ENCODE data around the gene COLEC12. TPM values are rescaled to one million over a fixed set of nuclear protein-coding genes. Genes with fewer than 3 reads are reported as not detected.

The COLEC12 gene
- total RNA-seq (under 1 TPM in 2 of 5 donors, not detected in 3; 0.07 to 0.32 TPM), total RNA-seq (0 to 4.0 (median 0) reads per million in 29 experiments)
- 0.11 TPM for total RNA-seq (2013)

- H3K4me1 Mint-ChIP-seq, result peaks cover 0 to 8% (median 6%) of the 10 kb centered on the region in 3 donors
- Histone ChIP-seq H3K27ac (ENCODE audit: low read length) (no peak within 1 kb of the TSS), H3K36me3 (ENCODE audit: control insufficient read depth in 2 of 2, extremely low read depth in 1 of 2, insufficient read depth in 1 of 2, low read length in 1 of 2) (no peaks in the 10 kb centered on the region), H3K4me1 (ENCODE audit: control insufficient read depth in 1 of 2, extremely low read depth in 1 of 2, insufficient read depth in 2 of 2, low read length in 2 of 2) (peaks cover 0 to 6% of the 10 kb centered on the region in 2 experiments), H3K9me3 (no peaks in the 10 kb centered on the region), H3K4me3 (ENCODE audit: control insufficient read depth in 1 of 2, extremely low read depth in 1 of 2, low read length in 1 of 2) (no peak within 1 kb of the TSS), H3K27me3 (replicated peaks in 1 of 2; ENCODE audit: control insufficient read depth in 2 of 2, extremely low read depth in 1 of 2, insufficient read depth in 2 of 2, low read length in 1 of 2) (peaks cover 13 to 35% of the 10 kb centered on the region in 2 experiments)
- ChIA-PET POLR2A (no interaction called here), CTCF (no interaction called here)
- no peaks in the 10 kb centered on the region for H3K36me3 Mint-ChIP-seq
- WGBS (ENCODE audit: insufficient coverage), result 2% methylated on average over 61 of the region's 75 CpGs
- H3K27ac Mint-ChIP-seq, result no peak within 1 kb of the TSS
- ATAC-seq (replicated peaks in 1 of 4) (no peak), DNase-seq (no peak)
- H3K4me3 Mint-ChIP-seq, result peak within 1 kb of the TSS in 1 of 3 donors; percentile 37
- H3K9me3 Mint-ChIP-seq, result no peaks in the 10 kb centered on the region
- peaks cover 25 to 43% of the 10 kb centered on the region in 2 donors for H3K27me3 Mint-ChIP-seq
Measured at GRCh38 chr18:500632-501405, at the start of gene COLEC12. Gene COLEC12, minus strand, starts transcription at chr18:500701. Its CDS starts 187 bp downstream, at chr18:500514.

GRCh38 chr18:549967-550366 is 49.5 kb upstream of the COLEC12 start:
- ATAC-seq (replicated peaks in 1 of 4), result no peak
- H3K9me3 Mint-ChIP-seq, result no peaks in the 10 kb centered on the region
- no peaks in the 10 kb centered on the region for H3K4me1 ChIP-seq (ENCODE audit: control insufficient read depth in 1 of 2, extremely low read depth in 1 of 2, insufficient read depth in 2 of 2, low read length in 2 of 2)
- H3K9me3 ChIP-seq, result no peaks in the 10 kb centered on the region
- H3K27me3 ChIP-seq (replicated peaks in 1 of 2; ENCODE audit: control insufficient read depth in 2 of 2, extremely low read depth in 1 of 2, insufficient read depth in 2 of 2, low read length in 1 of 2), result peaks cover 0 to 8% of the 10 kb centered on the region in 2 experiments
- no peaks in the 10 kb centered on the region for H3K36me3 ChIP-seq (ENCODE audit: control insufficient read depth in 2 of 2, extremely low read depth in 1 of 2, insufficient read depth in 1 of 2, low read length in 1 of 2)
- H3K4me3 ChIP-seq (ENCODE audit: control insufficient read depth in 1 of 2, extremely low read depth in 1 of 2, low read length in 1 of 2), result no peak overlapping the region
- ChIA-PET CTCF (interaction anchor here in 1 of 2 donors (0.6 kb wide), 1 partner anchor 36 kb away, joined by 3 read pairs; no protein-coding TSS in a partner anchor), POLR2A (no interaction called here)
- peaks cover 14 to 17% of the 10 kb centered on the region in 2 donors for H3K27me3 Mint-ChIP-seq
- WGBS (ENCODE audit: insufficient coverage), result 77% methylated on average over 3 of the region's 3 CpGs
- H3K4me1 Mint-ChIP-seq, result no peaks in the 10 kb centered on the region
- H3K27ac Mint-ChIP-seq, result no peak overlapping the region
- no peaks in the 10 kb centered on the region for H3K36me3 Mint-ChIP-seq
- H3K27ac ChIP-seq (ENCODE audit: low read length), result no peak overlapping the region
- DNase-seq, result no peak
- H3K4me3 Mint-ChIP-seq, result no peak overlapping the region

DNA sequence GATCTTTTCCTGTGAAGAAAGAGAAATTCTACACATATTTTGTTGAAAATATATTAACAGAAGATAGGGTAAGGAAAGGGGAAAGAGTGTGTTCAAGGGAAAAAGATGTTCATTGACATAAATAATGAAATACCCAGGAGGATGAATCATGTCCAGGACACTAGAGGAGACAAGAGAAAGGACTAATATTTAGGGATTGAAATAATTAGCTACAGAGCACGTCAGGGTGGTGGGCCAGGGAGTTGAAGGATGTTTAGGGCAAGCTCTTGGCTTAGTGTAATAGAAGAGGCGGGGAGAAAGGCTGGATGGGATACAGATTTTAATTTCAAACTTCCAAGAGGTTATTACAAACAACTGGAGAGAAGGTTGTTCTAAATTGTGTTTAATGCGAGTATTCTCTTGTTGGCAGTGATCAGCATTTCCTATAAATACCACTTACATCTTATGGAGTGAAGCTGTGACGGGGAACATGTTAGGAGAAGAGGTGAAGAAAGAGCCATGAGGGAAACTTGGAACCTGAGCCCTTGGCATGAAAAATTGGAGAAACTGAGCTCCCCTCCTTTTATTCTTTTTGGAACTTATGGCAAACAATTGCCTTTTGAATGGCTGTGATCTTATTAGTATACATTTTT is 43.1 kb upstream of the COLEC12 start:
- Mint-ChIP-seq H3K4me1 (no peaks in the 10 kb centered on the region), H3K9me3 (no peaks in the 10 kb centered on the region), H3K36me3 (no peaks in the 10 kb centered on the region), H3K4me3 (no peak overlapping the region), H3K27me3 (peaks cover 4 to 9% of the 10 kb centered on the region in 2 donors), H3K27ac (no peak overlapping the region)
- Histone ChIP-seq H3K9me3 (no peaks in the 10 kb centered on the region), H3K4me3 (ENCODE audit: control insufficient read depth in 1 of 2, extremely low read depth in 1 of 2, low read length in 1 of 2) (no peak overlapping the region), H3K36me3 (ENCODE audit: control insufficient read depth in 2 of 2, extremely low read depth in 1 of 2, insufficient read depth in 1 of 2, low read length in 1 of 2) (no peaks in the 10 kb centered on the region), H3K27ac (ENCODE audit: low read length) (no peak overlapping the region), H3K27me3 (replicated peaks in 1 of 2; ENCODE audit: control insufficient read depth in 2 of 2, extremely low read depth in 1 of 2, insufficient read depth in 2 of 2, low read length in 1 of 2) (peaks cover 0 to 3% of the 10 kb centered on the region in 2 experiments), H3K4me1 (ENCODE audit: control insufficient read depth in 1 of 2, extremely low read depth in 1 of 2, insufficient read depth in 2 of 2, low read length in 2 of 2) (no peaks in the 10 kb centered on the region)
- no peak for DNase-seq
- 20% methylated on average over 1 of the region's 4 CpGs for whole genome bisulfite sequencing (ENCODE audit: insufficient coverage)
- no peak for ATAC-seq (replicated peaks in 1 of 4)
- POLR2A ChIA-PET, result no interaction called here
- CTCF ChIA-PET, result interaction anchor here in 1 of 2 donors (0.6 kb wide), 1 partner anchor 76 kb away, joined by 4 read pairs; no protein-coding TSS in a partner anchor

GRCh38 chr18:533995-534601 is 33.6 kb upstream of the COLEC12 start:
- H3K4me3 Mint-ChIP-seq, result no peak overlapping the region
- no CpG with 5 or more reads among the region's 6 CpGs for WGBS (ENCODE audit: insufficient coverage)
- CTCF ChIA-PET, result no interaction called here

DNA sequence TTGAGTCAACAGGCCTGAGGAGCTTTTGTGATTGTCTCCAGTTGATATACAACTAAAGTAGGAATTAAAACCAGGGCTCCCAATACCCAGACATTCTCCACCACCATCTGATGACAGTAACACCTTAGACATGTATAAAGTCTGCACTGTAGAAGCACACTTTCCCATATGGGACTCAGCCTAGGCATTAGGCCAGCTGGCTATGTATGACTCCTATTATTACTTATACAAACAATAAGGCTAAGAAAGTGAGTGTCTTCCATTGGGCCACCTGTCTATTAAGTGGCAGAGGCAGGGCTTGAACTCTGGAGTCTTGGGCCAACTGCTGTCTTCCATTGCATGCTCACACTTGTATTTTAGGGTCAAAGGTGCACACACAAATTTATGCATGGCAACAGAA is 32.1 kb upstream of the COLEC12 start:
- CTCF ChIA-PET, result no interaction called here
- H3K9me3 Mint-ChIP-seq, result no peaks in the 10 kb centered on the region
- Histone ChIP-seq H3K27me3 (replicated peaks in 1 of 2; ENCODE audit: control insufficient read depth in 2 of 2, extremely low read depth in 1 of 2, insufficient read depth in 2 of 2, low read length in 1 of 2) (peaks cover 0 to 6% of the 10 kb centered on the region in 2 experiments), H3K4me3 (ENCODE audit: control insufficient read depth in 1 of 2, extremely low read depth in 1 of 2, low read length in 1 of 2) (no peak overlapping the region), H3K36me3 (ENCODE audit: control insufficient read depth in 2 of 2, extremely low read depth in 1 of 2, insufficient read depth in 1 of 2, low read length in 1 of 2) (no peaks in the 10 kb centered on the region), H3K27ac (ENCODE audit: low read length) (no peak overlapping the region), H3K9me3 (no peaks in the 10 kb centered on the region), H3K4me1 (ENCODE audit: control insufficient read depth in 1 of 2, extremely low read depth in 1 of 2, insufficient read depth in 2 of 2, low read length in 2 of 2) (no peaks in the 10 kb centered on the region)
- POLR2A ChIA-PET, result no interaction called here
- H3K4me3 Mint-ChIP-seq, result no peak overlapping the region
- ATAC-seq (replicated peaks in 1 of 4), result no peak
- H3K4me1 Mint-ChIP-seq, result no peaks in the 10 kb centered on the region
- H3K27me3 Mint-ChIP-seq, result peaks cover 12% of the 10 kb centered on the region in 2 donors
- no peak for DNase-seq
- H3K27ac Mint-ChIP-seq, result no peak overlapping the region
- no peaks in the 10 kb centered on the region for H3K36me3 Mint-ChIP-seq

More at GRCh38 chr18:533995-534601, 33.6 kb upstream of the COLEC12 start:
- Histone ChIP-seq H3K27me3 (replicated peaks in 1 of 2; ENCODE audit: control insufficient read depth in 2 of 2, extremely low read depth in 1 of 2, insufficient read depth in 2 of 2, low read length in 1 of 2) (peaks cover 0 to 2% of the 10 kb centered on the region in 2 experiments), H3K27ac (ENCODE audit: low read length) (no peak overlapping the region), H3K4me1 (ENCODE audit: control insufficient read depth in 1 of 2, extremely low read depth in 1 of 2, insufficient read depth in 2 of 2, low read length in 2 of 2) (no peaks in the 10 kb centered on the region), H3K9me3 (no peaks in the 10 kb centered on the region), H3K4me3 (ENCODE audit: control insufficient read depth in 1 of 2, extremely low read depth in 1 of 2, low read length in 1 of 2) (no peak overlapping the region), H3K36me3 (ENCODE audit: control insufficient read depth in 2 of 2, extremely low read depth in 1 of 2, insufficient read depth in 1 of 2, low read length in 1 of 2) (no peaks in the 10 kb centered on the region)
- Mint-ChIP-seq H3K4me1 (no peaks in the 10 kb centered on the region), H3K36me3 (no peaks in the 10 kb centered on the region), H3K9me3 (no peaks in the 10 kb centered on the region), H3K27ac (no peak overlapping the region), H3K27me3 (peaks cover 8 to 9% of the 10 kb centered on the region in 2 donors)
- POLR2A ChIA-PET, result interaction anchor here in 1 of 2 donors (0.7 kb wide), 1 partner anchor 47 kb away, joined by 4 read pairs; no protein-coding TSS in a partner anchor
- DNase-seq (no peak), ATAC-seq (replicated peaks in 1 of 4) (no peak)

DNA sequence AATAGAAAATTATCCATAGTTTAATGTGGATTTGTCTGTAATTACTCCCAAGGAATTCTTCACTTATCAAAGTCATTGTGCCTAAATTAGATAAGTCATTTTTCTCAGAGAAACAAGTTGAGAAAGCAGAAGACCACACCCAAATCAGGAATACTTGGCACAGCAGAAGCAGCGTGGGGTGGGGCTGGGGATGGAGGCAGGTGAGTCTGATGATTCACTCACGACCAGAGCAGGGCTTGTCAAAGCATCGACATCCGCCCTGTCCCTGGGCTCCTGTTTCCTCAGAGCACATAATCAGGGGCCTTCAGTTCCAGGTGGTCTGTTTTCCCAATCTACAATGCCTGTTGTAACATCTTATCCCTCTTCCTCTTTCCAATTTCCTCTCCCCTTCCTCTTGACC is 31.5 kb upstream of the COLEC12 start:
- Mint-ChIP-seq H3K27me3 (peaks cover 12 to 17% of the 10 kb centered on the region in 2 donors), H3K9me3 (no peaks in the 10 kb centered on the region), H3K4me3 (no peak overlapping the region), H3K36me3 (no peaks in the 10 kb centered on the region), H3K4me1 (no peaks in the 10 kb centered on the region), H3K27ac (no peak overlapping the region)
- ChIA-PET CTCF (no interaction called here), POLR2A (no interaction called here)
- DNase-seq (no peak), ATAC-seq (replicated peaks in 1 of 4) (no peak)
- no peak overlapping the region for H3K4me3 ChIP-seq (ENCODE audit: control insufficient read depth in 1 of 2, extremely low read depth in 1 of 2, low read length in 1 of 2)
- H3K36me3 ChIP-seq (ENCODE audit: control insufficient read depth in 2 of 2, extremely low read depth in 1 of 2, insufficient read depth in 1 of 2, low read length in 1 of 2), result no peaks in the 10 kb centered on the region
- no peaks in the 10 kb centered on the region for H3K4me1 ChIP-seq (ENCODE audit: control insufficient read depth in 1 of 2, extremely low read depth in 1 of 2, insufficient read depth in 2 of 2, low read length in 2 of 2)
- H3K27me3 ChIP-seq (replicated peaks in 1 of 2; ENCODE audit: control insufficient read depth in 2 of 2, extremely low read depth in 1 of 2, insufficient read depth in 2 of 2, low read length in 1 of 2), result peaks cover 0 to 6% of the 10 kb centered on the region in 2 experiments
- no peak overlapping the region for H3K27ac ChIP-seq (ENCODE audit: low read length)
- WGBS (ENCODE audit: insufficient coverage), result 71% methylated on average over 3 of the region's 4 CpGs
- H3K9me3 ChIP-seq, result no peaks in the 10 kb centered on the region
